GF-D8 (cell line): ENCODE data around the gene DHX40.
"Not testable (repeated sequence)": the region's sequence is repeated elsewhere in the genome, so short reads cannot be mapped to it uniquely, and the experiment has no call there.

Experiments used
- DNase-seq: peaks from one replicate; lab custom pipeline; 2025; lab: John Stamatoyannopoulos, UW

DHX40 gene

DNA sequence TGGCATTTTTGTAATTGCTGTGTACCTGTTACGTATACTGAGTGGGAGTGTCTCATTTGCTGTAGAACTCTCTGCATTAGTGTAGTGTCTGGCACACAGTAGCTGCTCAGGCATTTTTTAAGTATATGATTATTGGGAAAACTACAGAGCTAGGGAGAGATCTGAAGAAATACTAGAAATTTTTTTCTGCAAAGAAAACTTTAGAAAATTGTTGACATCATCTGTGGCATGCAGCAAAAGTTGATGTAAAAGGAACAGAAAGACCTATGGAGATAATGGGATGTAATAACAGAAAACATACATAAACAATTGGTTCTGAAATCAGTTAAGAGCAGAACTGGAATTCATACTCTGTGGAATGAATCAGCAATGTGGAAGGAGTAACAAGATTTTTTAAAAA lies 65.9 kb downstream of the DHX40 start:
- no peak for DNase-seq

- no peak for DNase-seq
These were observed 67.0 kb downstream of the DHX40 start for GRCh38 chr17:59632398-59632797.

DNA sequence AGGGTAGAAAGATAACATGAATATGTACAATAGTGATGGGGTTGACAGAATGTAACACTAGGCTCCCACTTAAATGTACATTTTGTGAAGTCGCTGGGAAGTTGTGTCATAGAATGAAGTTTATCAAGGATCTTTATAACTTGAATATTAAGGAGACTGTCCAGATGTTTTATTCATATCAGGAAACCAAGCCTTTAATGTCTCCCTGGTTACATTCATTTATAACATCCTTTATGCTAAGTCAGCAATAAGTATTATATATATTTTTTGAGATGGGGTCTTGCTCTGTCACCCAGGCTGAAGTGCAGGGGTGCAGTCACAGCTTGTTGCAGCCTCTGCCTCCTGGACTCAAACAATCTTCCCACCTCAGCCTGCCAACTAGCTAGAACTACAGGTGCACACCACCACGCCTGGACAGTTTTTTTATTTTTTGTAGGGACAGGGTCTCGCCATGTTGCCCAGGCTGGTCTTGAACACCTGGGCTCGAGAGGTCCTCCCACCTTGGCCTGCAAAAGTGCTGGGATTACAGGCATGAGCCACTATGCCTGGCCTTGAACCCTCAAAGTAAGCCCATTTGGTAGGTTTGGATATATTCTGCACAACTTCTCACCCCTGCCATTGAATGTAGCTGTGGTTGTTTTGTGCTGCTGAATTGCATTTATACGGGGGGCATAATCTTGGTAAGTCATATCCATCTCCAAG lies 68.4 kb downstream of the DHX40 start:
- no peak for DNase-seq

DNA sequence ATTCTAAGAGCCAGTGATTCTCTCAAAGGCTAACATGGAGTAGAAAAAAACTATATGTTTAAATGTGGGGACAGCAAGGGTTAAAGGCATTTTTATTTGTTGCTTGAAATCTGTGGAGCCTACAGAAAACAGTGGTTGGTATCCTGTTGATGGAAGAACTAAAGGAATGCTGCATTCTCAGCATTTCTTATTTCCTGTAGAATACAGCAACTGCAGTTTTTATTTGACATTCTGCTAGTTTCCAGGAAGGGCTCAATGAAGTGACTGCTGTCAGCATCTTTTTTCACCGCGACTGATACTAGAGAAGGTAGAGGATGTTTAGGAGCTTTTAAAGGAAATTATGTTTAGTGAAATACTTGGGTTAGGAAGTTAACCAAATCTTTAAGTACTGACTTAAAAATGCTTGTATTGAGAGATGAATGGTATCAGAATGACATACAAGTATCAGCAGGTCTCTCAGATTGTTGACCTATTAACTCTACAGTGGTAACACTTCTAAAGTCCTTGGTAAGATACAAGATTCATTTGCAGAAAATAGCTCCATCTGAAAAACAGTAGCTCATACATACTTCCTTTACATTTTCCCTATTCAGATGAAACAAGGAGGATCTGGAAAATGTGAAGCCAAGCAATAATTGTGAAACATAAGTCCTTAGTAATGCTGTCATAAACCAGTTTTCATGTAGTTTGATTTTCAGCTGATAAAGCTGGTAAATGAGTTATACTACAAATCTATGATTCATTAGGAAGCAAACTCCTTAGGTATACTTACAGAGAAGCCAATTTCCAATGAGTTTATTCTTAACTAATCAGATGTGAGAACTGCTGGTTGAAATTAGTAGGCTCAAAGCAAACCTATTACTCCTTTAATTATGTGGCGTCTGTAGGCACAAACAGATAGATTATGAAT lies 69.5 kb downstream of the DHX40 start:
- no peak for DNase-seq

GRCh38 chr17:59637611-59638310 lies 72.4 kb downstream of the DHX40 start:
- DNase-seq = no peak

- DNase-seq = no peak
These were observed 73.1 kb downstream of the DHX40 start for GRCh38 chr17:59638553-59638952.

GRCh38 chr17:59641799-59642484 lies 76.5 kb downstream of the DHX40 start:
- peak; percentile 54 for DNase-seq

- DNase-seq = no peak
These were observed 77.2 kb downstream of the DHX40 start for GRCh38 chr17:59642565-59642964.

DNA sequence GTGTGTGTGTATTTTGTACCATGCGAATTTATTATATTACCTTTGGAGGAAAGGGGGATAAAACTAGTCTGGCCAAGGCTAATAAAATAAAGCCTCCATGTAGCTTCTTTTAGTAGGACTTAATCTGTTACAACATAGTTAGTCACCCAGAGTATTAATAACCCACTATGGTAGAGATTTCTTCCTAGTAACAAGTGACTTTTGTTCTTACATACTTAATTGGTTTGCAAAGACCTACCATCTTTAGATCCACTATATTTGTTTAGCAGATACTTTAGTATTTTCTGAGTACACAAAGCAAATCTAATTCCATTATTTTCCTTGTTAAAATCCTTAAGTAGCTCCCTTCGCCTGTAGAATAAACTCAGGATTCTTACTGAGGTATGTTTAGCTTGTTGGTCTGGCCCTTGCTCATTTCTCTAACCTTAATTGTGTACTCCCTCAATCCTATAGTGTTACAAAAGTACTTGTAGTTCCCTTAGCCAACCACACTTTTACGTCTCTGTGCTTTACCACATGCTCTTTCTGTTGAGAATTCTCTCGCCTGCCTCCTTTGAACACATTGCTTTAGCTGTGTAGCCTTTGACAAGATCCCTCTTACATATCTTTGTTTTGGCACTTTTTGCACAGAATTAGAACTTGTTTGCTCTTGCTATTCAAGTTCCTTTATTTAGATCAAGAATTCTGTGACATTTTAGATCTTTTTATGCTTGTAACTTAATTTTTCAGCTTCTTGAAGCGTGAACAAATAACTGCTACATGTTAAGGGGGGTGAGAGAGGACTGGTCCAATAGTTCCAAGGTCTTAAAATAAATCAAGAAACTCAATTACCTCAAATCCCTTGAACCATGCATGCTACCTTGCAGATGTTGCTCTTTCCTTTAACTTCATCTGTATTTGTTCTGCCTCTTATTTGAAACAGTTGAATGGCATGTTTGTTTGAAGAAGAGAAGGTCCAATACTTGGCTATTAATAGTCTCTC lies 78.0 kb downstream of the DHX40 start:
- no peak for DNase-seq

GRCh38 chr17:59647288-59647687 lies 81.9 kb downstream of the DHX40 start:
- DNase-seq = no peak

- DNase-seq = no peak
These were observed 84.5 kb downstream of the DHX40 start for GRCh38 chr17:59649886-59650285.

- no peak for DNase-seq
These were observed 85.2 kb downstream of the DHX40 start for GRCh38 chr17:59650642-59651041.

DNA sequence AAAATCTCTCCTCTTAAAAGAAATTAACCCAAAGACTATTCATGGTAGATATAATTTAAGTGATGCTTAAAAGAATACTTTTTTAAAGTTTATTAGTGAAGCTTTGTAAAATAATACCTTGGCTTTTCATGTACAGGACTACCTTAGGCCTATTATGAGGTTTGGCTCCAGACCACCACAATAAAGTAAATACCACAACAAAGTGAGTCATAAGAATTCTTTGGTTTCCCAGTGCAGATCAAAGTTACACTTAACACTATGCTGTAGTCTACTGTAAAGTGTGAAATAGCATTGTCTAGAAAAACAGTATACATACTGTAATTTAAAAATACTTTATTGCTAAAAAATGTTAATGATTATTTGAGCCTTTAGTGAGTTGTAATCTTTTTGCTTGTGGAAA lies 85.9 kb downstream of the DHX40 start:
- DNase-seq = no peak

DNA sequence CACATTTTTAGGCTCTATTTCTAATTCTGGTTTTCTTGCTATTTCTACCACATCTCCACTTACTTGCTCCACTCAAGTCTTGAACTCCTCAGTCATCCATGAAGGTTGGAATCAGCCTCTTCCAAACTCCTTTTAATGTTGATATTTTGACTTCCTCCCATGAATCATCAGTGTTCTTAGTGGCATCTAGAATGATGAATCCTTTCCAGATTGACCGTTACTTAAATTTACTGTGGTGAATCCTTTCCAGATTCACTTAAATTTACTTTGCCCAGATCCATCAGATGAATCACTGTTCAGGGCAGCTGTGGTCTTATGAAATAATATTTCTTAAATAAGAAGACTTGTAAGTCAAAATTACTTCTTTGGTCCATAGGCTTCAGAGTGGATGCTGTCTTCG lies 86.7 kb downstream of the DHX40 start:
- no peak for DNase-seq

DNA sequence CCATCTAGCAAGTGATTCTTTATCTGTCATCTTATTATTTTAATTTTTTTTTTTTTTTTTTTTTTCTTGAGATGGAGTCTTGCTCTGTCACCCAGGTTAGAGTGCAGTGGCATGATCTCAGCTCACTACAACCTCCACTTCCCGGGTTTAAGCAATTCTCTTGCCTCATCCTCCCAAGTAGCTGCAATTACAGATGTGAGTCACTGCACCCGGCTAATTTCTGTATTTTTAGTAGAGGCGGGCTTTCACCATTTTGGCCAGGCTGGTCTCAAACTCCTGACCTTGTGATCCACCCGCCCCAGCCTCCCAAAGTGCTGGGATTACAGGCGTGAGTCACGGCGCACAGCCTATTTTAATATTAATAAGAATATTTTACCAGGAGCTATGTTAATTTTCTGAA lies 91.2 kb downstream of the DHX40 start:
- DNase-seq = not testable (repeated sequence)
